HG03025 (cell line): ENCODE data around the gene NLGN1.

Experiments
- ATAC-seq: cut with Tn5 transposase; IDR thresholded peaks from one replicate; pipeline ENCODE4 v1.9.1; 2021; ENCODE audit warnings: mild to moderate bottlenecking, moderate library complexity; ENCODE audit not compliant: unreplicated experiment, low FRiP score

The NLGN1 gene

GRCh38 chr3:173891272-173892100, 493.9 kb downstream of the NLGN1 start:
- no peak for ATAC-seq

GRCh38 chr3:173892547-173892946, 495.0 kb downstream of the NLGN1 start:
- no peak for ATAC-seq

- no peak for ATAC-seq
These were observed 495.5 kb downstream of the NLGN1 start for GRCh38 chr3:173893066-173893465.

GRCh38 chr3:173893835-173894234, 496.3 kb downstream of the NLGN1 start:
- ATAC-seq: no peak

- no peak for ATAC-seq
These were observed 500.1 kb downstream of the NLGN1 start for GRCh38 chr3:173897631-173898030.

- no peak for ATAC-seq
These were observed 504.1 kb downstream of the NLGN1 start for GRCh38 chr3:173901649-173902048.

- ATAC-seq: no peak
These were observed 504.9 kb downstream of the NLGN1 start for GRCh38 chr3:173902401-173902800.

- no peak for ATAC-seq
These were observed 505.3 kb downstream of the NLGN1 start for GRCh38 chr3:173902871-173903270.

- ATAC-seq: no peak
These were observed 507.8 kb downstream of the NLGN1 start for GRCh38 chr3:173905381-173905780.

- no peak for ATAC-seq
These were observed 513.9 kb downstream of the NLGN1 start for GRCh38 chr3:173911446-173911845.

GRCh38 chr3:173912126-173912525, 514.6 kb downstream of the NLGN1 start:
- ATAC-seq: no peak

GRCh38 chr3:173913397-173913796, 515.9 kb downstream of the NLGN1 start:
- ATAC-seq: no peak

- no peak for ATAC-seq
These were observed 516.5 kb downstream of the NLGN1 start for GRCh38 chr3:173913974-173914421.

- no peak for ATAC-seq
These were observed 519.3 kb downstream of the NLGN1 start for GRCh38 chr3:173916799-173917198.

- peak; percentile 85 for ATAC-seq
These were observed 522.8 kb downstream of the NLGN1 start for GRCh38 chr3:173920386-173920785.

GRCh38 chr3:173921732-173922131, 524.2 kb downstream of the NLGN1 start:
- ATAC-seq: no peak

- no peak for ATAC-seq
These were observed 525.7 kb downstream of the NLGN1 start for GRCh38 chr3:173923204-173923603.

- no peak for ATAC-seq
These were observed 532.7 kb downstream of the NLGN1 start for GRCh38 chr3:173930251-173930650.

- ATAC-seq: peak; percentile 58
These were observed 535.1 kb downstream of the NLGN1 start for GRCh38 chr3:173932624-173933023.

- no peak for ATAC-seq
These were observed 535.6 kb downstream of the NLGN1 start for GRCh38 chr3:173933113-173933512.

GRCh38 chr3:173936316-173936715, 538.8 kb downstream of the NLGN1 start:
- no peak for ATAC-seq

GRCh38 chr3:173938159-173938558, 540.6 kb downstream of the NLGN1 start:
- no peak for ATAC-seq
